HG03575 (cell line): Measurements from ENCODE around the gene TNFSF9.
"Not testable (repeated sequence)": the region's sequence is repeated elsewhere in the genome, so short reads cannot be mapped to it uniquely, and the experiment has no call there.

Experiments
- ATAC-seq: cut with Tn5 transposase; IDR thresholded peaks from one replicate; pipeline ENCODE4 v1.9.1; 2021; ENCODE audit not compliant: unreplicated experiment, insufficient number of reproducible peaks, low FRiP score; ENCODE audit errors: extremely low read depth

The TNFSF9 gene

DNA sequence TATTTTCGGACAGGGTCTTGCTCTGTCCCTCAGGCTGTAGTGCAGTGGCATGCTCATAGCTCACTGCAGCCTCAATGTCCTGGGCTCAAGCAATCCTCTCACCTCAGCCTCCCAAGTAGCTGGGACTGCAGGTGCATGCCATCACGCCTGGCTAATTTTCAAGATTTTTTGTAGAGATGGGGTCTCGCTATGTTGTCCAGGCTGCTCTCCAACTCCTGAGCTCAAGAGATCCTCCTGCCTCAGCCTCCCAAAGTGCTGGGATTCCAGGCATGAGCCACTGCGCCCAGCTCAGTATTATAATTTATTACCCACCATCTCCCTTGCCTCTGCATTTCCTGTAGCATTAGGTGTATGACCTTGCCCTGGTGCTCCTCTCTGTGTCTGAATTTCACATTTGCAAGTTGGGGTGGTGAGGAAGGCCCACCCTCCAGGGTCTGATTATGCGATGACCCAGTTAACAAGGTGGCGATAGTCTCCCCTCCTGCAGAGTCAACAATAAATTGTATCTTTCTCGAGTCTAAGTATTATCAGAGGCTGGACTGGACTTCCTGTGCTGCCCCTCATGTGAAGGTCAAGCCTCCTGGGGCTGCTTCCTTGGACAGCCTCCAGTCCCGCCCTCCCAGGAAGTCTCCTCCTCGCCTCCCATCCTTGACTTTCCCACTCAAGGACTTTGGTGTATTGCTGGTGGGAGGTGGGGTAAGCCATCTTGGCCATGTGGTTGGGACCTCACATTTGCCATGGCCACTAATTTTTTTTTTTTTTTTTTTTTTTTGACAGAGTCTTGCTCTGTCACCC, 27.2 kb upstream of the TNFSF9 start:
- no peak for ATAC-seq

GRCh38 chr19:6508028-6508771, 22.6 kb upstream of the TNFSF9 start:
- not testable (repeated sequence) for ATAC-seq

DNA sequence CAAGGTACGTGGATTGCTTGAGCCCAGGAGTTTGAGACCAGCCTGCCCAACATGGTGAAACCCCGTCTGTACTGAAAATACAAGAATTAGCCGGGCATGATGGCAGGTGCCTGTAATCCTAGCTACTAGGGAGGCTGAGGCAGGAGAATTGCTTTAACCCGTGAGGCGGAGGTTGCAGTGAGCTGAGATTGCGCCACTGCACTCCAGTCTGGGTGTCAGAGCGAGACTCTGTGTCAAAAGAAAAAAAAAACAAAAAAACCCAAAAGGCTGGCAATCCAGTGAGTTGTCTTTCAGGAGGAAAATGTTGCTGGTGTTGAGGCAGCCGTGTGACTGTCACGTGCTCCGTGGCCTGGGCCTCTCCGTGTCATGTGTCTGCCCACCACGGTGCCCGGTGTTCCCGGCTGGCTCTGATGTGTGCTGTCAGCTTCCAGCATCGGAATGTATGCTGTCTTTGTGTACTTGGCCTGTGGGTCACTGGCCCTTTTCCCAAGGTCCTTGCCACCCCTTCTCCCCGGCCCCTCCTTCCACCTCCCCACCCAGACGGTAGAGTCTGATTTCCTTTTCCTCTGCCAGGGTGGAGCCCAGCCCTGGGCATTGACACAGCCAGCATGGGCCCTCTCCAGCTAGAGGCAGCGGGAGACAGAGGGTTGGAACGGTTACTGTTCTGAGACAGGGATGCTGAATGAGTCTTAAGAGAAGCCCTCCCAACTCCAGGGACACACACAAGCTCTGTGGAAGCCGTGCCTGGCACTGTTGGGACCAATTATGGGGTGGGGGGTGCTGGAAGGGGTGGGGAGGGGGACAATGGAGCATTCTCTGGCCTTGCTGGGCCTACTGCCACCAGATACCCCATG, 21.5 kb upstream of the TNFSF9 start:
- ATAC-seq: no peak

DNA sequence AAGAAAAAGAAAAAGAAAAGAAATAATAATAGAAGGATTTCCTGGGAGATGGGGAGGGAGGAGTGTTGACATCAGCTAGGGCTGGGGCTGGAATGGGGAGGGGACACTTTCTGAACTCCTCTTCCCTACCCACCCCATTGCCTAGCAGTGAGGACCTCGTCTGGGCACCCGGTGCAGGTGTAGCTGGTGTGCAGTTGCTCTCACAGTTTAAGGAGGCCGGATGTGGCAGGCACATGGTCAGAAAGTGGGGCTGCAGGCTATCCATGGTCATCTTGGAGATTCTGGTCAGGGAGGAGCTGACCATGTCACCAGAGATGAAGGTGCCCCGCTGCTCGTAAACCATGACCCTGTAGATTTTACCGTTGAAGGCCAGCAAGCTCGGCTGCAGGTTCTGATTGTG, 20.2 kb upstream of the TNFSF9 start:
- no peak for ATAC-seq

GRCh38 chr19:6514089-6514488, 16.7 kb upstream of the TNFSF9 start:
- no peak for ATAC-seq

DNA sequence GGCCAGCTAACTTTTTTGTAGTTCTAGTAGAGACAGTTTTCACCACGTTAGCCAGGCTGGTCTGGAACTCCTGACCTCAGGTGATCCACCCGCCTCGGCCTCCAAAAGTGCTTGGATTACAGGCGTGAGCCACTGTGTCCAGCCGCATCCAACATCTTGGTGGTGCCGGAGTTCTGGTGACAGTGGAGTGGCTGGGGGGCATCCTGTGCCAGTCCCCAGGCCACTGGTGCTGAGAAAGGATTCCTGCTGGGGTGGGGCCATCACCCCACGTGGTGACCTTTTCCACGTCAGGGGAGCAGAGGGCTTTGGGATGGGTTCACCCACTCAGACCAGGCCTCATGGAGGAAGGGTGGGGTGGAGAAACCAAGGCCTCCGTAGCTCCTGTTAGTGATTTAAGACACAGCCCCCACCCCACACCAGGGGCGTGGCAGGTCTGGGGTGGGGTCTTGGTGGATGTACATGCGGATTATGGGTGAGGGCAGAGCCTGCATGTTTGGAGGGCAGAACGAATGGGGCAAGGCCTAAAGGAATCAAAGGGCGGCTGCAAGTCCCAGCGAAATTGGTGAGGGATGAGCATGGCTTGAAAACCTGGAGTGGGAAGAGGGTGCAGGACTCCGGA, 15.8 kb upstream of the TNFSF9 start:
- ATAC-seq: no peak

DNA sequence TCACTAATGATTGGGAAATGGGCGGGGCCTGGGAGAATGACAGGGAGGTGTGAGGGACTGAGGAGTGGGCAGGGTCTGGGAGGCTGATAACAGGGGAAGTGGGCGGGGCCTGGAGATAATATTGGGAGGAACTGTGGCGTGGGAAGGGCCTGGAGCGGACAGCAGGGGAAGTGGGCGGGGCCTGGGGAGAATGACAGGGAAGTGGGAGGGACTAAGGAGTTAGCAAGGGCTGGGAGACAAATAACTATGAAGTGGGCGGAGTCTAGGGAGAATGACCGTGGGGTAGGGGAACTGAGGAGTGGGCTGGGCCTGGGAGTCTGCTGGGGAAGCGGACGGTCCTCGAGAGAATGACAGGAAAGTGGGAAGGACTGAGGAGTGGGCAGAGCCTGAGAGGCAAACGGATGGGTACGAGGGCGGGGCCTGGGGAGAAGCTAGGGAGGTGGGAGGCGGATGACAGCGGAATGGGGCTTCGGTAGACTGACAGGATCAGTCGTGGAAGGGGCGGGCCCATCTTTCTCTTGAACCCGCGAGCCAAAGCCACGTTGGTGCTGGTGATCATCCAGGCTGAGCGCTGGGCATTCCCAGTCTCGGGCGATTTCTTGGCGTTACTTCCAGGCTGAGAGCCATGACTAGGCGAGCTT, 14.7 kb upstream of the TNFSF9 start:
- ATAC-seq: no peak

DNA sequence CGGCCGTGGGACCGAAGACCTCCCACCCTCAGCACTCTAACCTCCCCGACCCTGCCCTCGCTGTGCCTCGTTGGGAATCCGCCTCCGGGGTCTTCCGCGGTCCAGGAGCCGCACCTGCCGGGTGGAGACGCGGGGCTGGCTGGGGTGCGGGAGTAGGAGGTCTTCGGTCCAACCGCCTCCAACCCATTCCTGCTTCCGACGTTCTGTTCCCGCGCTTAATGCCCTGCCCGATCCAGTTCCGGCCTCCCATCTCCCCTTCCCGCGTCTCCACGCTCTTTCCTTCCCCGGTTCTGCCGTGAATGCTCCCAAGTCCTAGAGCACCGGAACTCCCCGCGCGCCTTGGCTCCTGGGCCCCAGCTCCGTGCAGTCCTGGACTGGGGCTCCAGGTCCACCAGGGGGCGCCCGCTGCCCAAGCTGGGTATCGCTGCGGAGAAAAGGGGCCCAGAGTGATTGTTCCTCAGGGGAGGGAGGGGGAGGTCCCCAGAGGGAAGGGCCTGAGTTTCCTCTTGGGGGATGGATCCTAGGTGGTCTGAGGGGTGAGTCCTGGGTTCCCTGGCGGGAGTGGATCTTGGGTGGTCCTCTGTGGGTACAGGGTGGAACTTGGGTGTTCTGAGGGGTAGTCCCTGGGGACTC, 14.1 kb upstream of the TNFSF9 start:
- no peak for ATAC-seq

DNA sequence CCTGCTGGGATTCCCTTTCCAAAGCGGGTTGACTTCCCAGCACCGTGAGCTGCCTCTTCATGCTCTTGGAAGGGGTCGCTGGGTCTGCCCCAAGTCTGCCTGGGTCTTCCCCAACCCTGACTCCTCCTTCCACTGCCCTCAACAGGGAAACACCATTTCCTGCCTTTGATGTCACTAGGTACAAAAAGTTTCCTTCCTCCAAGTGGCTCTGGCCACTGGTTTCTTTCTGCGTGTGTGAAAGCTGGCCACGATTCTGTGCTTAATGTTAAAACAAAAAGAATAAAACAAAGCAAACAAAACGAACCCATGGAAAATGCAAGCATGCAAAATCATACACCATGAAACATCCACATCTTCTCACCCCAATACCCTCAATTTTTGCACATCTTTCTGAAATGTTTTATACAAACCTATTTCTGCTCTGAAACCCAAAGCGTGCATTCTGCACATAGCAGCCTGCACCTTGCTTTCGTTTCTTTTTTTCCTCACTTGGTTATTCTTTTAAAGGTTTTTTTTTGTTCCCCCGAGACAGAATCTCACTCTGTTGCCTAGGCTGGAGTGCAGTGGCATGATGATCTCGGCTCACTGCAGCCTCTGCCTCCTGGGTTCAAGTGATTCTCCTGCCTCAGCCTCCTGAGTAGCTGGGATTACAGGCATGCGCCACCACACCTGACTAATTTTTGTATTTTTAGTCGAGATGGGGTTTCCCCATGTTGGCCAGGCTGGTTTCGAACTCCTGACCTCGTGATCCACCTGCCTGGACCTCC, 12.5 kb upstream of the TNFSF9 start:
- ATAC-seq: no peak

- no peak for ATAC-seq
Observed at GRCh38 chr19:6519289-6519688, 11.5 kb upstream of the TNFSF9 start.

DNA sequence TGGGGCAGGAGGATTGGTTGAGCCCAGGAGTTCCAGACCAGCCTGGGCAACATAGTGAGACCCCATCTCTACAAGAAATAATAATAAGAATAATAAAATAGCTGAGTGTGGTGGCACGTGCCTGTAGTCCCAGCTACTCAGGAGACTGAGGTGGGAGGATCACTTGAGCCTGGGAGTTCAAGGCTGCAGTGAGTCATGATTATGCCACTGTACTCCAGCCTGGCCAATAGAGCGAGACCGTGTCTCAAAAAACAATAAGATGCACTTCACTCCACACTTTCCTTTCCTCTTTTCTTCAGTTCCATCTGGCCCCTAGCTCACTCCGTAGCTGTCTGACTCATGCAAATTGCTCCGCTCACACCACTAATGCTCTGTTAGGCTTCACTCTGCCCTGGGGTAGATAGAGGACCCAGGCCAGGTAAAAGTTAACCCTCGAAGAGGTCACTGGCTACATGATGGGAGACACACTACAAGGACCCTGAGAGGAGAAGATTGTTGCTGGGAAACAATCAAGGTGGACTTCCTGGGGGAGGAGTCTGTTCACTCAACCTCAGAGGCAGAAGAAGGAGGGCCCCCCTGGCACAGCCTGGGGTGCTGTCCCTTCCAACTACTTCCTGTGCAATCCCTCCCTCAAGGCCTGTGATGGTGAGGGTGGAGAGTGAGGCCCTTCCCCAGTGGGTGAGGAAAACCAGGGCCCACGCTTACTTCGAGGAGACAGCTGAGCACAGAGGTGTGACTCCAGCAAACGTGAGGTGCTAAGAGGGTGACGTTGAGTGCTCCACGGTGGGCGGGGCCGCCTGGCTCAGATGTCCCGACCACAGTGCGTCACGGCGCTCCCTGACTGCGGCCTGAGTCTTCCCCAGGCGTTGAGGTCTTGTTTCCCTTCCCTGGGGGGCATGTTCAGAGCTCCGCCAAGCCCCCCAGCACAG, 8.8 kb upstream of the TNFSF9 start:
- no peak for ATAC-seq

- ATAC-seq: no peak
Observed at GRCh38 chr19:6522712-6523111, 8.1 kb upstream of the TNFSF9 start.

DNA sequence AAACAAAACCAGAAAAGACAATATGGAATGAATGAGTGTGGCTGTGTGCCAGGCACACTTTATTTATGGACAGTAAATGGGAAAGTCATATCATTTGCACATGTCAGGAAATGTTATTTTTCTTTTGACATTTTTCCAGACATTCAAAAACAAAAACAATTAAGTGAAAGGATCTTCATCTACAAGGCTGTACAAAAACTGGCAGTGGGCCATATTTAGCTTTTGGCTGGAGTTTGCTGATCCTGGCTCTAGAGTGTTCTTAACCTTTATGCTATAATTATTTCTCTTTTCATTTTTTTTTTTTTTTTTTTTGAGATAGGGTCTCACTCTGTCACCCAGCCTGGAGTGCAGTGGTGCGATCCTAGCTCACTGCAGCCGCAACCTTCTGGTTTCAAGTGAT, 6.5 kb upstream of the TNFSF9 start:
- ATAC-seq: no peak

DNA sequence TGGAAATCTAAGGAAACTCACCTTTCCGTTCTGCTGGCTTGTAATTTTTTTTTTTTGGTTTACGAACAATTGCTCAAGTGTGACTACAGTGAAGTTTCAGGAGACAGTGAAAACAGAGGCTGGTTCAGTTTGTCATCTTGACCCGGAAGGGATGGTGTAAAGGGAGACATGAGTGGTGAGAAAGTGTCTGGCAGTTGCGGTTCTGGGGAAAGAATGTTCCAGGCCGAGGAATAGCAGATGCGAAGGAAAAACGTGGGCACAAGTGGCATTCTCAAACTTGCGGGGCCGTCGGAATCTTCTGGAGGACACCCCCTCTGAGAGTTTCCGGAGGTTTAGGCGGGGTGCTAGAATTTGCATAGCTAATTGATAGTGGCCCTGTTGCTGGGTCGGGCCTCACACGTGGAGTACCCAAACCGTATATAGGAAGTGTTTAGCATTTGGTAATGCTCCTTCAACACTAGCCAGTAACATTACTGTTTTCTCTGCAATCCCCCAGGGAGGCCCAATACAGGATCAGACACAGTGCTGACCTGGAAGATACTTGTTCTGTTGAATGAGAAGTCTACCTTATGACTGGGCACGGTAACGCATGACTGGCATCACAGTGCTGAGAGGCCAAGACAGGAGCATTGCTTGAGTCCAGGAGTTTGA, 2.8 kb upstream of the TNFSF9 start:
- ATAC-seq: peak; percentile 27

DNA sequence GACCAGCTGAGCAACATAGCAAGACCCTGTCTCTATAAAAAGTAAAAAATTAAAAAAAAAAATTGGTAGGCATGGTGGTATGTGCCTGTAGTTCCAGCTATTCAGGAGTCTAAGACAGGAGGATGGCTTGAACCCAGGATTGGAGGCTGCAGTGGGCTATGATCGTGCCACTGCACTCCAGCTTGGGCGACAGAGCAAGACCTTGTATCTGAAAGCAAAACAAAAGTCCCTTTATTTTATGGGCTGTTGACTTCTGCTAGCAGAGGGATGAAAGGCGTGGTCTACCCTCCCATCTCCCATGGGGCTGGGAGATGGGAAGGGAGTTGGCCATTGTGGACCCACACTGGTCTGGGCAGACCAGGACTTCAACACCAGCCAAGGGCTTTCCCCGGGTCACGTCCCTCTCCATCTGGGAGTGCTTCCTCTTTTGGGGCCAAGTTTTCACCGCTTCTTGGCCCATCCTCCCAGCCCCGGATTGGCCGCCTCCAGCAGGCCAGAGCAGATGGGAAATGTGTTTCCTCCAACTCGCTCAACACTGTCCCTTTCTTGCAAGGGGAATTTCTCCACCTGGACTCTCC, 2.2 kb upstream of the TNFSF9 start:
- ATAC-seq: no peak

DNA sequence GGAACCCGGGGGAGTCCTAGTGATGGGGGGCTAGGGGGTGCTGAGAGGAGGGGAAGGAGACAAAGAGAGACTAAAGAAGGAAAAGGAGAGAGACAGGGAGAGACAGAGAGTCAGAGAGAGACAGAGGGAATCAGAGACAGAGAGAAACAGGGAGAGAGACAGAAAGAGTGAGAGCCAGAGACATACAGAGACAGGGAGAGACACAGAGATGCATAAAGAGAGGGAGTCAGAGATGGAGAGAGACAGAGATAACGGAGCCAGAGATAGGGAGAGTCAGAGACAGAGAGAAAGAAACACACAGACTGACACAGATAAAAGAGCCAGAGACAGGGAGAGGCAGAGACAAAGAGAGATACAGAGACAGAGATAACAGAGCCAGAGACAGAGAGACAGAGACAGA, 1.5 kb upstream of the TNFSF9 start:
- no peak for ATAC-seq
